ENCODE data around the gene FBN2.
"Not testable (repeated sequence)": the region's sequence is repeated elsewhere in the genome, so short reads cannot be mapped to it uniquely, and the experiment has no call there.

Gene FBN2

DNA sequence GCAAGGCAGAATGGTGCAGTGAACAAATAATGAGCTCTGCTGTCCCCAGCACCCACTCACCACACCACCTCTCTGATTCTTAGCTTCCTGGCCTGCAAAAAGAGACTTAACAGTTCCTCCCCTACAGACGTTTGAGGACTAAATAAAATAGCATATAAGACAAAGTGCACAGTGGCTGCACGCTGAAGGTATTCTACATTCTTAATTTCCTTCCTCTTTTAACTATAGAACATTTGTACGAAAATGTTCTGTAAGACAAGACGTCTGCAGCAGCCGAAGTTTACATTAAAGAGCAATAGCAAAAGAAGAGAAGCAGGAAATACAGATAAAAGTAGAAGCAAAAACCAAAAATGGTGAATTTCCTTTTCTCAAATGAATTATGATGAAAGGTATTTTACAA, 15.7 kb downstream of the FBN2 start:
- no peak overlapping the region for H3K4me3 ChIP-seq (replicated peaks; ENCODE audit: low read depth, low read length)
- DNase-seq (ENCODE audit: low read depth) = no peak
- TF ChIP-seq, protein P1, sequence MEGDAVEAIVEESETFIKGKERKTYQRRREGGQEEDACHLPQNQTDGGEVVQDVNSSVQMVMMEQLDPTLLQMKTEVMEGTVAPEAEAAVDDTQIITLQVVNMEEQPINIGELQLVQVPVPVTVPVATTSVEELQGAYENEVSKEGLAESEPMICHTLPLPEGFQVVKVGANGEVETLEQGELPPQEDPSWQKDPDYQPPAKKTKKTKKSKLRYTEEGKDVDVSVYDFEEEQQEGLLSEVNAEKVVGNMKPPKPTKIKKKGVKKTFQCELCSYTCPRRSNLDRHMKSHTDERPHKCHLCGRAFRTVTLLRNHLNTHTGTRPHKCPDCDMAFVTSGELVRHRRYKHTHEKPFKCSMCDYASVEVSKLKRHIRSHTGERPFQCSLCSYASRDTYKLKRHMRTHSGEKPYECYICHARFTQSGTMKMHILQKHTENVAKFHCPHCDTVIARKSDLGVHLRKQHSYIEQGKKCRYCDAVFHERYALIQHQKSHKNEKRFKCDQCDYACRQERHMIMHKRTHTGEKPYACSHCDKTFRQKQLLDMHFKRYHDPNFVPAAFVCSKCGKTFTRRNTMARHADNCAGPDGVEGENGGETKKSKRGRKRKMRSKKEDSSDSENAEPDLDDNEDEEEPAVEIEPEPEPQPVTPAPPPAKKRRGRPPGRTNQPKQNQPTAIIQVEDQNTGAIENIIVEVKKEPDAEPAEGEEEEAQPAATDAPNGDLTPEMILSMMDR (IDR thresholded peaks at IDR 0.05; ENCODE audit: low read length, missing control alignments) = no peak

DNA sequence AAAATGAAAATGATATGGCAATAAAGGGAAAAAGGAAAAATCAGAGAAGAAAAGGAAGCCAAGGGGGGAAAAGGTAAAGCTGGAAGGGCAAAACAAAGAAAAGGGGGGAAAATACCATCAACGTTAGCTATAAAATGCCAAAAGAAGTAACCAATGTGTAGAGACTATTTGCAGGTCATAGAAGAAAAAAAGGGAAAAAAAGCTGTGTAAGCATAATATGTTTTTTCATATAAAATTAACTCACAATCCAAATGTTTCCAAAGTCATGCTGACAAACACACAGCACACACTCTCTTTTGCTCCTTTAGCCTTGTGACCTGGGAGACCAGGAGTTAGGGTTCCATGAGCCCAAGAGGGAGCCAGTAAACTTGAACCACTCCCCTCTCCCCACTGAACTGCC, 18.2 kb downstream of the FBN2 start:
- no peak overlapping the region for H3K4me3 ChIP-seq (replicated peaks; ENCODE audit: low read depth, low read length)

DNA sequence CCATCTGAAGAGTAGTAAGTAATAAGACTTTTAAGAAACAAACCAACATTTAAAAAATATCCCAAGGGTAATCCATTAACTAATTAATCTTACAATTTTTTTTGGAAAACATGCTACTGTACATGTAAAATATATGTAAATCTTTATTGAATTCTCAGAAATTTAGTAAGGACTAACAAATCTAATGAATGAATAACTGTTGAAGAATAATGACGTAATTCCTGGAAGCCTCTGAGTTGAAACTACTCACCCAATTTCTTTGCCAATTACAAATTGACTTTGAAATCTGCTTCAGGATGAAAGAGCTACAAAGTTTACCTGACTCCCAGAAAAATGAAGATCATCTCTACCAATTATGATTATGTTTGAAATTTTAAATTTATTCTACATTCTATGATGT, 21.1 kb downstream of the FBN2 start:
- DNase-seq (ENCODE audit: low read depth) = no peak
- H3K4me3 ChIP-seq (replicated peaks; ENCODE audit: low read depth, low read length) = no peak overlapping the region
- TF ChIP-seq, protein P1 (IDR thresholded peaks at IDR 0.05; ENCODE audit: low read length, missing control alignments) = no peak

More for the DNA sequence above, 18.2 kb downstream of the FBN2 start:
- TF ChIP-seq, protein P1 (IDR thresholded peaks at IDR 0.05; ENCODE audit: low read length, missing control alignments) = no peak
- DNase-seq (ENCODE audit: low read depth) = no peak

DNA sequence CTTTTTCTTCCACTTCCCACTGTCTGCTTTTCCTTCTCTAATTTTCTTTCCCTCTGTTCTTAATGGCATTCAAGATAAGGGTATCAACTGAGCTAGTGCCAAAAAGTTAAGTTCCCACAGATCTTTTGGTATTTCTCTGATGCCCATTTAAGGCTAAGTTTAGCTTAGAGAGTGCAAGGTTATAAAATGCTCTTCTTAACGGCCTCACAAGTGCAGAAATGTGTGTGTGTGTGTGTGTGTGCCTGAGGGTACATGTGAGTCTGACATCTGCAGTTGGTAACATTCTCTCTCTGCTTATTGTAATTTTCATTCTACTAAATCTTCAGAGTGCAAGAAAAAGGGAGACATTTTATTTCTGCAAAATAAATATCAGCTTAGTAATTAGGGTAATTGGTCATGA, 24.2 kb downstream of the FBN2 start:
- TF ChIP-seq, protein P1 (IDR thresholded peaks at IDR 0.05; ENCODE audit: low read length, missing control alignments) = no peak
- no peak for DNase-seq (ENCODE audit: low read depth)
- no peak overlapping the region for H3K4me3 ChIP-seq (replicated peaks; ENCODE audit: low read depth, low read length)

DNA sequence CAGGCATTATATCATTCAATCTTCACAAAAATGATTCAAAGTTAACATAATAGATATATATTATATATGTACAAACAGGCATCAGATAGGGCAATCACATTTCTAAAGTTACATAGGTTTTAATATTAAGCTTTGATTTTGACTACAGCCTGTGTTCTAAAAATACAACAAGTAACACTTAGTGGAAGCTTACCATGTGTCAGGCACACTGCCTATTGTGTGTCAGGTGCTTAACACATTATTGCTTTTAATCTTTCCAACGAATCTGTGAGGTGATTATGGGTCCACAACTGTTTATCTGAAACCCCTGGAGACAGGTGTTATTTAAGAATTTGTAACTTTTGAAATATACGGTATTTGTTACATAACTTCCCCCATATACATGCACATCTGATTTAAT, 25.2 kb downstream of the FBN2 start:
- TF ChIP-seq, protein P1 (IDR thresholded peaks at IDR 0.05; ENCODE audit: low read length, missing control alignments) = no peak
- H3K4me3 ChIP-seq (replicated peaks; ENCODE audit: low read depth, low read length) = no peak overlapping the region
- no peak for DNase-seq (ENCODE audit: low read depth)

DNA sequence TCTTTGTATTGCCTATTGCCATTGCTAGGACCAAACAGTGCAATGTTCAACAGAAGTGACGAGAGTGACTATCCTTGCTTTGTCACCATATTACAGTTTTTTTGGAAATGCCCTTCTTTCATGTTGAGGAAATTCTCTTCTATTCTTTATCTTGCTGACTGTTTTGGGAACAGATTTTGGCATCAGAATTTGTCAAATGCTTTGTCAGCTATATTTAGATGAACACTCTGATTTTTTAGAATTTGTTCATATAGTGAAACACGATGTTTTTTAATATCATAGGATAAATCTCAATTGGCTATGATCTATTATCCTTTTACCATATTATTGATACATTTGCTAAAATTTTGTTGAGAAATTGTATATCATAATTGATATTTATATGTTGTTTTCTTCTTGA, 31.4 kb downstream of the FBN2 start:
- H3K4me3 ChIP-seq (replicated peaks; ENCODE audit: low read depth, low read length) = no peak overlapping the region
- DNase-seq (ENCODE audit: low read depth) = no peak
- TF ChIP-seq, protein P1 (IDR thresholded peaks at IDR 0.05; ENCODE audit: low read length, missing control alignments) = no peak

DNA sequence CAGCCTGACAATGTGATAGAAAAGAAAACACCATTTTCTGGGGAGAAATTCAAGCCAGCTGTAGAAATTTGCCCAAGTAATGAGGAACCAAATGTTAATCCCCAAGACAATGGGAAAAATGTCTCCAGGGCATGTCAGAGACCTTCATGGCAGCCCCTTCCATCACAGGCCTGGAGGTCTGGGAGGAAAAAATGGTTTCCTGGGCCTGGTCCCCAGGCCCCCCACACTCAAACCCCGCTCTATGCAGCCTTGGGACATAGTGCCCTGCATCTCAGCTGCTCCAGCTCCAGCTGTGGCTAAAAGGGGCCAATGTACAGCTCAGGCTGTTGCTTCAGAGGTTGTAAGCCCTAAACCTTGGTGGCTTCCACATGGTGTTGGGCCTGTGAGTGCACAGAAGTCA, 34.3 kb downstream of the FBN2 start:
- DNase-seq (ENCODE audit: low read depth); H3K4me3 ChIP-seq (replicated peaks; ENCODE audit: low read depth, low read length): not testable (repeated sequence)
